ENCODE measurements around the gene SERPINA12. TPM values are rescaled to one million over a fixed set of nuclear protein-coding genes. Genes with fewer than 3 reads are reported as not detected.

The SERPINA12 gene
- total and polyA plus RNA-seq, 10 of the 15 experiments (the other 5 are each of a cell fraction or from before 2014, with no cell fraction given), result not detected

DNA sequence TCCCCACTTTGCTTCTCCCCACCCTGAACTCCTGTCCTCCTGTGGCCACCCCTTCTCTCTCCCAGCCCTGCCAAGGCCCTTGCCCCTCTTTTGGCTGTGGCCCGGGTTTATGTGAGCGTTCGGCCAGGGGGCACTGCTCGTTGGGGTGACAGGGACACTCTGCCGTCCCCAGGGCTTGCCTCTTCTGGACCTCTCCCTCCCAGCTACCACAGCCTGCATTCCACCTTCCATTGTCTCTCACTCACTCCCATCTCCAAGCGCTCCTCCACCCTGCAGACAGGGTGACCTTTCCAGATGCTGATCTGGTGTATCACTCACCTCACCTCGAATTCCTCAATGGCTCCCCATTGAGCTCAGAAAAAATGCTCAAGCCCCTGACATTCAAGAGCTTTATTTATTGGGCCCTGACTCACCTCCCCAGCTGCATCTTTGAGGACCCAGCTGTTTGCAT lies 34.7 kb downstream of the SERPINA12 start:
- Histone ChIP-seq H3K4me3 (no peak overlapping the region), H3K4me1 (ENCODE audit: control insufficient read depth, insufficient read depth, low read length) (no peaks in the 10 kb centered on the region), H3K9me3 (replicated peaks; ENCODE audit: control insufficient read depth, insufficient read depth, low read length) (no peaks in the 10 kb centered on the region; the same call in 2 of the 3 replicates), H2AFZ (ENCODE audit: control insufficient read depth, low read depth, low read length) (no peak overlapping the region), H3K9ac (ENCODE audit: control insufficient read depth, insufficient read depth, low read length) (no peak overlapping the region), H3K27ac (ENCODE audit: control insufficient read depth, insufficient read depth) (no peak overlapping the region), H4K20me1 (ENCODE audit: control insufficient read depth, insufficient read depth) (no peaks in the 10 kb centered on the region), H3K79me2 (ENCODE audit: control insufficient read depth, insufficient read depth, low read length) (no peaks in the 10 kb centered on the region), H3K27me3 (replicated peaks in 1 of 2; ENCODE audit: control insufficient read depth in 2 of 2, insufficient read depth in 2 of 2, low read length in 1 of 2) (peaks cover 1 to 3% of the 10 kb centered on the region in 2 experiments; a peak in 1 of 4 replicates), H3K4me2 (ENCODE audit: control insufficient read depth, insufficient read depth) (no peak overlapping the region), H3K36me3 (ENCODE audit: control insufficient read depth in 2 of 2, insufficient read depth in 2 of 2, low read length in 1 of 2) (no peaks in the 10 kb centered on the region)
- intact Hi-C loops (cut with micrococcal nuclease; ENCODE audit: unreplicated experiment) (no loop called here), in situ Hi-C loops (cut with MboI) (no loop called here)
- 65% methylated on average over 3 of the region's 7 CpGs for WGBS (ENCODE audit: insufficient coverage, insufficient replicate concordance, low lambda C conversion rate, missing lambda C conversion rate)
- ChIA-PET CTCF (interaction anchor here (1.5 to 5.0 kb wide), 2 partner anchors 8 to 12 kb away, joined by 4 to 40 read pairs; no protein-coding TSS in a partner anchor), POLR2A (no interaction called here), SMC1A (ENCODE audit: uncharacterized antibody, unreplicated experiment) (interaction anchor here (0.6 kb wide), 1 partner anchor 43 kb away, joined by 4 read pairs; no protein-coding TSS in a partner anchor), RAD21 (ENCODE audit: unreplicated experiment) (no interaction called here)
- FAIRE-seq, result no peak
- no peak for ATAC-seq
- DNase-seq (ENCODE audit: low read depth, low spot score), result no peak
- TF ChIP-seq, protein P1, sequence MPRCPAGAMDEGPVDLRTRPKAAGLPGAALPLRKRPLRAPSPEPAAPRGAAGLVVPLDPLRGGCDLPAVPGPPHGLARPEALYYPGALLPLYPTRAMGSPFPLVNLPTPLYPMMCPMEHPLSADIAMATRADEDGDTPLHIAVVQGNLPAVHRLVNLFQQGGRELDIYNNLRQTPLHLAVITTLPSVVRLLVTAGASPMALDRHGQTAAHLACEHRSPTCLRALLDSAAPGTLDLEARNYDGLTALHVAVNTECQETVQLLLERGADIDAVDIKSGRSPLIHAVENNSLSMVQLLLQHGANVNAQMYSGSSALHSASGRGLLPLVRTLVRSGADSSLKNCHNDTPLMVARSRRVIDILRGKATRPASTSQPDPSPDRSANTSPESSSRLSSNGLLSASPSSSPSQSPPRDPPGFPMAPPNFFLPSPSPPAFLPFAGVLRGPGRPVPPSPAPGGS (IDR thresholded peaks at IDR 0.05; ENCODE audit: borderline replicate concordance, insufficient read depth, low read depth, low read length, poor library complexity, severe bottlenecking), result no peak
- TF ChIP-seq, protein P2, sequence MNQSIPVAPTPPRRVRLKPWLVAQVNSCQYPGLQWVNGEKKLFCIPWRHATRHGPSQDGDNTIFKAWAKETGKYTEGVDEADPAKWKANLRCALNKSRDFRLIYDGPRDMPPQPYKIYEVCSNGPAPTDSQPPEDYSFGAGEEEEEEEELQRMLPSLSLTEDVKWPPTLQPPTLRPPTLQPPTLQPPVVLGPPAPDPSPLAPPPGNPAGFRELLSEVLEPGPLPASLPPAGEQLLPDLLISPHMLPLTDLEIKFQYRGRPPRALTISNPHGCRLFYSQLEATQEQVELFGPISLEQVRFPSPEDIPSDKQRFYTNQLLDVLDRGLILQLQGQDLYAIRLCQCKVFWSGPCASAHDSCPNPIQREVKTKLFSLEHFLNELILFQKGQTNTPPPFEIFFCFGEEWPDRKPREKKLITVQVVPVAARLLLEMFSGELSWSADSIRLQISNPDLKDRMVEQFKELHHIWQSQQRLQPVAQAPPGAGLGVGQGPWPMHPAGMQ (IDR thresholded peaks at IDR 0.05; ENCODE audit: borderline replicate concordance), result no peak
- TF ChIP-seq CEBPB (IDR thresholded peaks at IDR 0.05; ENCODE audit: borderline replicate concordance in 1 of 2, low read depth in 2 of 2, low read length in 2 of 2), result no peak
- no peak for TF ChIP-seq RB1 (IDR thresholded peaks at IDR 0.05; ENCODE audit: borderline replicate concordance)
- no peak for TF ChIP-seq EED (IDR thresholded peaks at IDR 0.05; ENCODE audit: low read depth)
- no peak for TF ChIP-seq SMAD1 (IDR thresholded peaks at IDR 0.05; ENCODE audit: low read depth, partially characterized antibody)
- TF ChIP-seq POLR2A (IDR thresholded peaks at IDR 0.05; ENCODE audit: low read depth, low read length), result no peak
- no peak for TF ChIP-seq HDAC2 (IDR thresholded peaks at IDR 0.05)
- no peak for TF ChIP-seq CBX3 (IDR thresholded peaks at IDR 0.05; ENCODE audit: borderline replicate concordance, low read depth)
- TF ChIP-seq, protein P3, sequence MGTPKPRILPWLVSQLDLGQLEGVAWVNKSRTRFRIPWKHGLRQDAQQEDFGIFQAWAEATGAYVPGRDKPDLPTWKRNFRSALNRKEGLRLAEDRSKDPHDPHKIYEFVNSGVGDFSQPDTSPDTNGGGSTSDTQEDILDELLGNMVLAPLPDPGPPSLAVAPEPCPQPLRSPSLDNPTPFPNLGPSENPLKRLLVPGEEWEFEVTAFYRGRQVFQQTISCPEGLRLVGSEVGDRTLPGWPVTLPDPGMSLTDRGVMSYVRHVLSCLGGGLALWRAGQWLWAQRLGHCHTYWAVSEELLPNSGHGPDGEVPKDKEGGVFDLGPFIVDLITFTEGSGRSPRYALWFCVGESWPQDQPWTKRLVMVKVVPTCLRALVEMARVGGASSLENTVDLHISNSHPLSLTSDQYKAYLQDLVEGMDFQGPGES (IDR thresholded peaks at IDR 0.05), result no peak
- no peak for TF ChIP-seq MTA3 (IDR thresholded peaks at IDR 0.05; ENCODE audit: borderline replicate concordance, low read length)
- no peak for TF ChIP-seq STAT3 (IDR thresholded peaks at IDR 0.05; ENCODE audit: low read depth, low read length)
- no peak for TF ChIP-seq NR2F1 (conservative IDR thresholded peaks at IDR 0.05)
- TF ChIP-seq, protein P4, sequence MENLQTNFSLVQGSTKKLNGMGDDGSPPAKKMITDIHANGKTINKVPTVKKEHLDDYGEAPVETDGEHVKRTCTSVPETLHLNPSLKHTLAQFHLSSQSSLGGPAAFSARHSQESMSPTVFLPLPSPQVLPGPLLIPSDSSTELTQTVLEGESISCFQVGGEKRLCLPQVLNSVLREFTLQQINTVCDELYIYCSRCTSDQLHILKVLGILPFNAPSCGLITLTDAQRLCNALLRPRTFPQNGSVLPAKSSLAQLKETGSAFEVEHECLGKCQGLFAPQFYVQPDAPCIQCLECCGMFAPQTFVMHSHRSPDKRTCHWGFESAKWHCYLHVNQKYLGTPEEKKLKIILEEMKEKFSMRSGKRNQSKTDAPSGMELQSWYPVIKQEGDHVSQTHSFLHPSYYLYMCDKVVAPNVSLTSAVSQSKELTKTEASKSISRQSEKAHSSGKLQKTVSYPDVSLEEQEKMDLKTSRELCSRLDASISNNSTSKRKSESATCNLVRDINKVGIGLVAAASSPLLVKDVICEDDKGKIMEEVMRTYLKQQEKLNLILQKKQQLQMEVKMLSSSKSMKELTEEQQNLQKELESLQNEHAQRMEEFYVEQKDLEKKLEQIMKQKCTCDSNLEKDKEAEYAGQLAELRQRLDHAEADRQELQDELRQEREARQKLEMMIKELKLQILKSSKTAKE (IDR thresholded peaks at IDR 0.05; ENCODE audit: low read depth, poor library complexity, severe bottlenecking), result no peak
- TF ChIP-seq, protein P5, sequence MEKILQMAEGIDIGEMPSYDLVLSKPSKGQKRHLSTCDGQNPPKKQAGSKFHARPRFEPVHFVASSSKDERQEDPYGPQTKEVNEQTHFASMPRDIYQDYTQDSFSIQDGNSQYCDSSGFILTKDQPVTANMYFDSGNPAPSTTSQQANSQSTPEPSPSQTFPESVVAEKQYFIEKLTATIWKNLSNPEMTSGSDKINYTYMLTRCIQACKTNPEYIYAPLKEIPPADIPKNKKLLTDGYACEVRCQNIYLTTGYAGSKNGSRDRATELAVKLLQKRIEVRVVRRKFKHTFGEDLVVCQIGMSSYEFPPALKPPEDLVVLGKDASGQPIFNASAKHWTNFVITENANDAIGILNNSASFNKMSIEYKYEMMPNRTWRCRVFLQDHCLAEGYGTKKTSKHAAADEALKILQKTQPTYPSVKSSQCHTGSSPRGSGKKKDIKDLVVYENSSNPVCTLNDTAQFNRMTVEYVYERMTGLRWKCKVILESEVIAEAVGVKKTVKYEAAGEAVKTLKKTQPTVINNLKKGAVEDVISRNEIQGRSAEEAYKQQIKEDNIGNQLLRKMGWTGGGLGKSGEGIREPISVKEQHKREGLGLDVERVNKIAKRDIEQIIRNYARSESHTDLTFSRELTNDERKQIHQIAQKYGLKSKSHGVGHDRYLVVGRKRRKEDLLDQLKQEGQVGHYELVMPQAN (conservative IDR thresholded peaks at IDR 0.05), result no peak
- TF ChIP-seq BCL11A (IDR thresholded peaks at IDR 0.05; ENCODE audit: low read depth, low read length), result no peak
- BruUV-seq (replicated peaks), result no TSS peak

All from GM12878 (cell line).